GM08714 (cell line): ENCODE results near the gene DEFB113.

ENCODE experiments used
- H3K4me3 ChIP-seq: fragments of 200-500 bp; sonication (Bioruptor generic); 2 replicates; pipeline ENCODE4 v1.5.1; 2014; ENCODE audit warnings: mild to moderate bottlenecking, low read length, inconsistent platforms
- ZNF274 ChIP-seq: IDR thresholded peaks from 2 replicates; pipeline ENCODE4 v1.6.1; 2012; ENCODE audit warnings: mild to moderate bottlenecking, low read depth, low read length

The DEFB113 gene

GRCh38 chr6:49969605-49970004 lies at the start of gene DEFB113:
Gene DEFB113, minus strand, starts transcription at chr6:49969625. Its CDS starts 0 bp downstream, at chr6:49969625.
- TF ChIP-seq ZNF274: no peak
- H3K4me3 ChIP-seq: no peak within 1 kb of the TSS

- no peak for TF ChIP-seq ZNF274
- H3K4me3 ChIP-seq: no peak overlapping the region
These were observed 38.4 kb upstream of the DEFB113 start for GRCh38 chr6:50007819-50008218.

GRCh38 chr6:50003139-50003538 lies 33.7 kb upstream of the DEFB113 start:
- H3K4me3 ChIP-seq: no peak overlapping the region
- no peak for TF ChIP-seq ZNF274

GRCh38 chr6:49995278-49995677 lies 25.9 kb upstream of the DEFB113 start:
- H3K4me3 ChIP-seq: no peak overlapping the region
- no peak for TF ChIP-seq ZNF274

- H3K4me3 ChIP-seq: no peak overlapping the region
- no peak for TF ChIP-seq ZNF274
These were observed 19.5 kb upstream of the DEFB113 start for GRCh38 chr6:49988900-49989299.

GRCh38 chr6:49987749-49988148 lies 18.3 kb upstream of the DEFB113 start:
- TF ChIP-seq ZNF274: no peak
- H3K4me3 ChIP-seq: no peak overlapping the region

GRCh38 chr6:49986551-49986950 lies 17.1 kb upstream of the DEFB113 start:
- no peak for TF ChIP-seq ZNF274
- no peak overlapping the region for H3K4me3 ChIP-seq

- no peak for TF ChIP-seq ZNF274
- H3K4me3 ChIP-seq: no peak overlapping the region
These were observed 12.6 kb upstream of the DEFB113 start for GRCh38 chr6:49982046-49982445.

- H3K4me3 ChIP-seq: no peak overlapping the region
- TF ChIP-seq ZNF274: no peak
These were observed 11.5 kb upstream of the DEFB113 start for GRCh38 chr6:49980898-49981297.

- H3K4me3 ChIP-seq: no peak overlapping the region
- TF ChIP-seq ZNF274: no peak
These were observed 10.2 kb upstream of the DEFB113 start for GRCh38 chr6:49979584-49979983.

- H3K4me3 ChIP-seq: no peak overlapping the region; the same call in 1 of the 2 replicates
- TF ChIP-seq ZNF274: no peak
These were observed 9.2 kb upstream of the DEFB113 start for GRCh38 chr6:49978332-49979226.

GRCh38 chr6:49966823-49967222 lies 2.6 kb downstream of the DEFB113 start:
- no peak overlapping the region for H3K4me3 ChIP-seq
- no peak for TF ChIP-seq ZNF274

- TF ChIP-seq ZNF274: no peak
- H3K4me3 ChIP-seq: no peak overlapping the region
These were observed 3.1 kb downstream of the DEFB113 start for GRCh38 chr6:49966334-49966733.

GRCh38 chr6:49964064-49964463 lies 5.4 kb downstream of the DEFB113 start, which contains the start of gene DEFB114:
Gene DEFB114, minus strand, starts transcription at chr6:49964164. Its CDS starts 59 bp downstream, at chr6:49964105.
- no peak for TF ChIP-seq ZNF274
- no peak within 1 kb of the TSS for H3K4me3 ChIP-seq

- TF ChIP-seq ZNF274: no peak
- no peak overlapping the region for H3K4me3 ChIP-seq
These were observed 11.2 kb downstream of the DEFB113 start for GRCh38 chr6:49958180-49958579.
